Measurements from ENCODE around the gene RAB36. TPM values are rescaled to one million over a fixed set of nuclear protein-coding genes. Genes with fewer than 3 reads are reported as not detected.

The RAB36 gene
- polyA plus RNA-seq, 1 experiment = 10.1 TPM

- POLR2A ChIA-PET = no interaction called here
- no peak for DNase-seq (ENCODE audit: low read depth)
- TF ChIP-seq, protein P1, sequence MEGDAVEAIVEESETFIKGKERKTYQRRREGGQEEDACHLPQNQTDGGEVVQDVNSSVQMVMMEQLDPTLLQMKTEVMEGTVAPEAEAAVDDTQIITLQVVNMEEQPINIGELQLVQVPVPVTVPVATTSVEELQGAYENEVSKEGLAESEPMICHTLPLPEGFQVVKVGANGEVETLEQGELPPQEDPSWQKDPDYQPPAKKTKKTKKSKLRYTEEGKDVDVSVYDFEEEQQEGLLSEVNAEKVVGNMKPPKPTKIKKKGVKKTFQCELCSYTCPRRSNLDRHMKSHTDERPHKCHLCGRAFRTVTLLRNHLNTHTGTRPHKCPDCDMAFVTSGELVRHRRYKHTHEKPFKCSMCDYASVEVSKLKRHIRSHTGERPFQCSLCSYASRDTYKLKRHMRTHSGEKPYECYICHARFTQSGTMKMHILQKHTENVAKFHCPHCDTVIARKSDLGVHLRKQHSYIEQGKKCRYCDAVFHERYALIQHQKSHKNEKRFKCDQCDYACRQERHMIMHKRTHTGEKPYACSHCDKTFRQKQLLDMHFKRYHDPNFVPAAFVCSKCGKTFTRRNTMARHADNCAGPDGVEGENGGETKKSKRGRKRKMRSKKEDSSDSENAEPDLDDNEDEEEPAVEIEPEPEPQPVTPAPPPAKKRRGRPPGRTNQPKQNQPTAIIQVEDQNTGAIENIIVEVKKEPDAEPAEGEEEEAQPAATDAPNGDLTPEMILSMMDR (IDR thresholded peaks at IDR 0.05; ENCODE audit: insufficient read depth, low read depth, low read length) = no peak
- no peaks in the 10 kb centered on the region for H3K27me3 ChIP-seq (ENCODE audit: control insufficient read depth, insufficient read depth, low read length)
- H3K4me3 ChIP-seq (ENCODE audit: low read depth, low read length) = no peak overlapping the region
- H3K36me3 ChIP-seq (ENCODE audit: control insufficient read depth, insufficient read depth, low read length) = 0 out of 2 replicates have a peak, but pooled peaks cover 1% of the 10 kb centered on the region
- CTCF ChIA-PET = no interaction called here
These were observed 57.7 kb downstream of the RAB36 start for GRCh38 chr22:23202812-23203451.

DNA sequence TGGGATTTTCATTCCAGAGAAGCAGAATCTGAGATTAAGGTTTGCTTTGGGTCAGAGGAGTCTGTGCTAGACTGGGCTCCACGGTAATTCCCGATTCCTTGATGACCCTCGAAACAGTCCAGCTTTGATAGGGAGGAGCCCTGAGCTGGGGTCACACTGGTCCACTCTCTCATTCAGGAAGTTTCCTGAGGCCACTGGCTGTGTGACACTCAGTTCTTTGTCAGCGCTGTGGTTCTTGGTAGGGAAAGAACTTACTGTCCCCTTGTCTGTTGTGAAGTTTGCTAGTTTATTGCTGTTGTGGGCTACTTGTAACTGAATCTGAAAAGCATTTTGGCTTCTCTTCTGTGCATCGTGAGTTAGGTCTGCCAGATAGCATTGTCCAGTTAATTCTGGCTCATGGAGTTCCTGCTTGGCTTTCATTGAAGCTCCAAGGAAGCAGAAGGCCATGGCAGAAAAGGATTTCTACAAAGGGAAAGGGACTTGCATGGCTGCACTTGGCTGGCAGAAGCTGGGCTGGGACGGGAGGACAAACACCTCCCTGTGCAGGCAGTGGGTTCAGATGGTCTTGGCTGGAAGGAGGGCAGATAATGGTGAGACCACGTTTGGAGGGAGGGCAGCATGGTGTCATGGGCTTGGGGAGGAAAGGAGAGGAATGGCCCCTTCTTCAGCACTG is 58.3 kb downstream of the RAB36 start:
- DNase-seq (ENCODE audit: low read depth) = no peak
- H3K36me3 ChIP-seq (ENCODE audit: control insufficient read depth, insufficient read depth, low read length) = no peaks in the 10 kb centered on the region
- ChIA-PET POLR2A (no interaction called here), CTCF (no interaction called here)
- TF ChIP-seq, protein P1 (IDR thresholded peaks at IDR 0.05; ENCODE audit: insufficient read depth, low read depth, low read length) = no peak
- H3K27me3 ChIP-seq (ENCODE audit: control insufficient read depth, insufficient read depth, low read length) = no peaks in the 10 kb centered on the region
- no peak overlapping the region for H3K4me3 ChIP-seq (ENCODE audit: low read depth, low read length)

GRCh38 chr22:23204125-23204488 is 58.8 kb downstream of the RAB36 start:
- CTCF ChIA-PET = no interaction called here
- H3K27me3 ChIP-seq (ENCODE audit: control insufficient read depth, insufficient read depth, low read length) = no peaks in the 10 kb centered on the region
- POLR2A ChIA-PET = no interaction called here
- TF ChIP-seq, protein P1 (IDR thresholded peaks at IDR 0.05; ENCODE audit: insufficient read depth, low read depth, low read length) = no peak
- DNase-seq (ENCODE audit: low read depth) = no peak
- H3K4me3 ChIP-seq (ENCODE audit: low read depth, low read length) = no peak overlapping the region
- no peaks in the 10 kb centered on the region for H3K36me3 ChIP-seq (ENCODE audit: control insufficient read depth, insufficient read depth, low read length)

DNA sequence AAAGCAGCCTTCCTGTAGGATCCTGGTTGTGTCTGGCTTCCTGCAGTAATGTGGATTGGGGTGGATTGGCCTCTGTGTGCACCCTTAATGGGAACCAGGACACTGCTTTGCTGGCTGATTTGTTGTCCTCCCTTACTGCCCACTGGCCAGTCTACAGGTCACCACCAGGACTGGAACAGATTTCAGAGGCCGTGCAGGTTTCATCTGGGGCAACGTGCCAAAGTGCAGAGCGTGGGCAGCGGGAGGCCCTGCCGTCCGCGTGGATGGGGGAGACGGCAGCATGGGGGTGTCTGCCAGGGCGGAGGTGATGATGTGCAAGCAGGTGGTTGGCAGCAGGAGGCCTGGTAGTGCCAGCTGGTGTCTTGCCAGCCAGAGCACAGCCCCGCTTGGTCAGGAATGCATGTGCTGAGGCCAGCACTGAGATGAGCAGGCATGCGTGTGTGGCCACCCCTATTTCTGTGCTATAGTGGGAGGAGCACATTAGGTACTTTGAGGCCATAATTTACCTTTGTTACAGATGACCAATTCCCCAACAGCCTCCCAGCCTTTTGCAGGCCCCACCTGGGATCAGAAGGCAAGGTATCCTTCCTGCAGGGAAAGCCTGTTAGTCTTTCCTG is 59.4 kb downstream of the RAB36 start:
- TF ChIP-seq, protein P1 (IDR thresholded peaks at IDR 0.05; ENCODE audit: insufficient read depth, low read depth, low read length) = no peak
- POLR2A ChIA-PET = no interaction called here
- DNase-seq (ENCODE audit: low read depth) = no peak
- H3K36me3 ChIP-seq (ENCODE audit: control insufficient read depth, insufficient read depth, low read length) = no peaks in the 10 kb centered on the region
- CTCF ChIA-PET = no interaction called here
- H3K4me3 ChIP-seq (ENCODE audit: low read depth, low read length) = no peak overlapping the region
- no peaks in the 10 kb centered on the region for H3K27me3 ChIP-seq (ENCODE audit: control insufficient read depth, insufficient read depth, low read length)

DNA sequence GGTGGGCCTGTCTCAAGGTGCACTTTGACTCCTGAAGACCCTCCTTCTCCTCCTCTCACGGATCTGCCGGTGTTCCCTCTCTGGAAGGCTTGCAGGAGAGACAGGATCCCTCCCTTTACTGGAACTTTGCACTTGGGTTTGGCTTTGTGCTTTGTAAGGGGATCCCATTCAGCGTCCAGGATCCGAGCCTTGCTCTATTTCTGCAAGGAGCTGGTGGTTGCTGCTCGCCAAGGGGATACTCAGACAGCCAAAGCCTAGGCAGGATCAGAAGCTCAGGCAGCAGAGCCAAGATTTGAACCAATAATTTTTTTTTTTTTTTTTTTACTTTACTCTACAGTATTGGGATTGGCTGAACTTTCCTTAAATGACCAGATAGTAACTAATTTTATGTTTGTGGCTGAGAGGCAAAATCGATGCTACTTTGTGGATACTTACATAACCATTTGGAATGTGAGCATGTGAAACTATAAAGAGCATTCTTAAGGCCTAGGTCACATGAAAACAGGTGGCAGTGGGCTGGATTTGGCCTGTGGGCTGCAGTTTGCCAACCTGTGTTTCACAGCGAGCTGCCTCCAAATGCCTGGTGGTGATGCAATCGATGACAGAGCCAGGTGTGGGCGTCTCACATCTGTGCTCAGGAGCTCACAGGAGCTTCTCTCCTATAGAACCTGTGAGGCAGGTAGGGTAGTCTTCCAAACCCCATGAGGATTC is 60.2 kb downstream of the RAB36 start:
- TF ChIP-seq, protein P1 (IDR thresholded peaks at IDR 0.05; ENCODE audit: insufficient read depth, low read depth, low read length) = no peak
- POLR2A ChIA-PET = no interaction called here
- H3K36me3 ChIP-seq (ENCODE audit: control insufficient read depth, insufficient read depth, low read length) = no peaks in the 10 kb centered on the region
- H3K27me3 ChIP-seq (ENCODE audit: control insufficient read depth, insufficient read depth, low read length) = no peaks in the 10 kb centered on the region
- CTCF ChIA-PET = no interaction called here
- H3K4me3 ChIP-seq (ENCODE audit: low read depth, low read length) = no peak overlapping the region
- no peak for DNase-seq (ENCODE audit: low read depth)
